Left cardiac atrium (tissue), 4 donors: Measurements from ENCODE around the gene RRP8. TPM values are rescaled to one million over a fixed set of nuclear protein-coding genes. Genes with fewer than 3 reads are reported as not detected.

Experiments
- ATAC-seq, 2 donors: fragments of 200-7000 bp; cut with Tn5 transposase; one replicate each; pipeline ENCODE4 v1.9.1; 2020; ENCODE audit warnings: mild to moderate bottlenecking in 2 of 2, moderate library complexity in 2 of 2
- DNase-seq: peaks from one replicate; pipeline ENCODE4 v3.0.0-alpha.2; 2020
- intact Hi-C, 2 donors: fragments of 100-400 bp; cut with DNase I; formaldehyde crosslinking; loops; one replicate each; pipeline versions ENCODE4 v1.14.1 to v1.15.1; 2022 to 2023
- total RNA-seq, 2 donors: library from RNA; stranded (reverse); fragmentation: NEBNext Ultra II Directional; extraction: Animal tissue kit (Norgen Biotek cat#: 25700); gene quantifications; one replicate each; pipeline ENCODE4 v1.2.1, GENCODE V29; 2021
- donor health status: DM: no; HTN: yes; CAD: no.
- donor health status: DM: no; HTN: yes; CAD: no; lungs with severe emphysema.
- donor health status: DM: yes; HTN: yes; CAD: no.
- donor health status: Dilated cardiomyopathy.

Gene RRP8
- total RNA-seq, 2 donors from 2014 or later = 14.2 to 18.0 TPM

- ATAC-seq (peak; percentile 63 to 95), DNase-seq (no peak)
- intact Hi-C loops = no loop called here
Measured at GRCh38 chr11:6557761-6558674, 45.4 kb downstream of the RRP8 start.

DNA sequence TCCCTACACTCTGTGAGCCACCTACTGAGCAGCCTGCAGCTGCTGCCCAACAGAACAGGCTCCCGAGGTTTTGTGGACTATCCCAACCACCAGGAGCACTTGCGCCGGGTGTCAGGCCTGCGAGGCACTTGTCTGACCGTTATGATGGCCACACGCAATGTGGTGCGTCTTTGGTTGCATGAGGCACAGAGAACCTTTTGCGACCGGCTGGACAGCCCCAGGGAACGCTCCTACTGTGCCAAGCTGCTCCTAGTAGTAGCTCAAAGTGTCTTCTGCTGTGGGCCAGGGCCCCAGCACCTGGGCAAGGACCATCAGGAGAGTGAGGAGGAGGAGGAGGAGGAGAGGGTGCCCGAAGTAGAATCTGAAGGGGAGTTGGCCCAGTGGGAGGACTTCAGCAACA, 46.4 kb downstream of the RRP8 start:
- intact Hi-C loops = no loop called here
- DNase-seq (no peak), ATAC-seq (no peak)

DNA sequence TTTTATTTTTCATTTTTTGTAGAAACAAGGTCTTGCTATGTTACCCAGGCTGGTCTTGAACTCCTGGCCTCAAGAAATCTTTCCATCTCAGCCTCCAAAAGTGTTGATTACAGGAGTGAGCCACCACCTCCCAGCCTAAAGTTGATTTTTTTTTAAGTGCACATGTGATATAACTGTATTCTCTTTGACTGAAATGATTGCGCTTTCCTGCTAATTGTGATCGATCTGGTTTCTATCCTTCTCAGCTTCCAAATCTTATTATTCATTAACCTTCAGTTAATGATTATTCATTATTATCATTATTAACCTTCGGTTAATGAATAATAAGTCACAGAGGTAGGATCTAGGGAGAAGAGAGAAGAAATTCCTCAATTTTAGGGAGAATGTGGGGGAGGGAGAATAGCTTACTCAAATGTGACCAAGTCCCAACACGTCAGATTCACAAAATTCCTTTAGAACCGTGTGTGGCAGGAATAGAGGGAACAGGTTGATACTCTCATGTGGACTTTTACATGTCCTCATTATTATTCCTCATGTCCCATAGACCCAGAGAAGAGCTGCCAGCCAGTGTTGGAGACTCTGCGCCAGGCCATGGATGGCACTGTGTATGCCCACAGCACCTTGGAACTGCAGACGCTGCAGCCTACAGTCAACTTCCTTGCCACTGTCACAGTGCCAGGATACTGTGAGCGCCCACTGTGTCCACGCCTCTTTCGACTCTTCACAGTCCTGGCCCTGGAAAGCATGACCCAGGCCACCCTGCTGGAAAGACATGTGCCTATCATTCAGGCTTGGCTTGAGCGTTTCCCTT, 47.1 kb downstream of the RRP8 start:
- intact Hi-C loops = no loop called here
- ATAC-seq (no peak), DNase-seq (no peak)

DNA sequence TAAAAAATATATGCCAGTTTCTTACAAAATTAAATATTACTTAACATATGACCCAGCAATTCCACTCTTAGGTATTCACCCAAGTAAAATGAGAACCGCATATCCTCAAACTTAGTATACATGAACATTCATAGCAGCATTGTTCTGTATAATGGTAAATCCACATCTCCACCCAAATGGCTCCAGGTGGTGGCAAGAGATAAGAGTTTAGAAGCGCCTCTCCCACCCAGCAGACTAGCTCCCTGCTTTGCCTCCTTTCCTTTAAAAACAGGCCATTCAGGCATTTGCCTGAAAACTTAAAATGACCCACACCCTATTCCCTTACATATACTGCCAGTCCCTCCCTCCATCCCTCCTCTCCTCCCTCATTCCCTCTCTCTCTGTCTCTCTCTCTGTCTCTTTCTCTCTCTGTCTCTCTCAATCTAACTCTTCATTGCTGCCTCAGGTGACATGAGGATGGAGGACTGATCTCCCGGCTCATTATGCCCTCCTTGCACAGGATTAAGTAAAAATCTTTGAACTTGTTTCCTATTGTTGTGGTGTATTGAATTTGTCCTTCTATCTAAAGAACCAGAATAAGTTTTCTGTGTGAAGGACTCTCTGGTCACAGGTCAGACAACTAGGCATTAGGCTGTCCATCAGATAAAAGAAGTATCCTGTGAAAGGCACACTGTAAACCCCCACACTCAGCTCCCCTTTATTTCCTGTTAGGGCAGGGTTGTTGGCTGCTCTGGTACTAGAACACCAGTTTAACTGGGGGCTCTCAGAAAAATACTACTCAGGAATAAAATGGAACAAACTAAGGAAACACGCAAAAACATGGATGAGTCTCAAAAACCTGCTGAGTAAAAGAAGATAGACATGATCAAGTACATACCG, 48.3 kb downstream of the RRP8 start:
- no peak for ATAC-seq
- DNase-seq = no peak
- intact Hi-C loops = no loop called here

- intact Hi-C loops = no loop called here
- ATAC-seq (no peak), DNase-seq (no peak)
Measured at GRCh38 chr11:6553634-6554033, 49.8 kb downstream of the RRP8 start.

DNA sequence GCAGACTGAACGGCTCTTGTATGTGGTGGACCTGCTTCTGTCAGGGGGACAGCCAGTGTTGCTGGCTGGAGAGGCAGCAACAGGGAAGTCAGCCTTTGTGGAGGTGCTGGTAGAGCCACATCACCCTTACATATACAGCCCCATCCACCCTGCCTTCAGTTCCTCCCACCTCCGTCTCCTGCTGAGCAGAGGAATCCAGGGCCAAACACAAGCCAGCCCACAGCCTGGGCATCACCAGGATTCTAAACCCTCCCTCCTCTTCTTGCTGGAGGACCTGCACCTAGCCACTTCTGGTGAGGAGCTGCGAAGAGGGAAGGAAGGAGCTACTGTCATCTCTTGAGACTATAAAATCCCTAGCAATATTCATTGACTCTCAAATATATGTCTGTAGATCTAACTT, 54.8 kb downstream of the RRP8 start:
- no peak for ATAC-seq
- intact Hi-C loops = no loop called here

DNA sequence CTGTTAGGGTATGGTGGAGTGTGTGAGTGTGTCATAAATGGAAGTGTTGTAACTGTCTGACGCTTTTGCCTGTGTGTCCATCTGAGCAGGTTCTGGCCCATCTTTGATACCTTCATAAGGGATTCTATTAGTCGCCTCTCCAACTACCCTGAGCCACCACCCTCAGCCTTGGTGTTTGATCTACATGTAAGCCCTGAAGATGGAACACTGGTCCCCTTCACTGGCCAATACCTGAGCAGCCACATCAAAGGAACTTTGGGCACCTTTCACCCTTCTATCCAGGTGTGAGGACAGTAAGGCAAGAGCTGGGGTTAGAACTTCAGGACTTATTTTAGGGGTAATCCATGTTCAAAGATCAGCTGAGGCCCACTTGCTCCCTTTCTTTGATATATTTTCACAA, 55.3 kb downstream of the RRP8 start:
- ATAC-seq (no peak), DNase-seq (no peak)
- intact Hi-C loops = no loop called here

More for the DNA sequence above, 54.8 kb downstream of the RRP8 start:
- DNase-seq = no peak

DNA sequence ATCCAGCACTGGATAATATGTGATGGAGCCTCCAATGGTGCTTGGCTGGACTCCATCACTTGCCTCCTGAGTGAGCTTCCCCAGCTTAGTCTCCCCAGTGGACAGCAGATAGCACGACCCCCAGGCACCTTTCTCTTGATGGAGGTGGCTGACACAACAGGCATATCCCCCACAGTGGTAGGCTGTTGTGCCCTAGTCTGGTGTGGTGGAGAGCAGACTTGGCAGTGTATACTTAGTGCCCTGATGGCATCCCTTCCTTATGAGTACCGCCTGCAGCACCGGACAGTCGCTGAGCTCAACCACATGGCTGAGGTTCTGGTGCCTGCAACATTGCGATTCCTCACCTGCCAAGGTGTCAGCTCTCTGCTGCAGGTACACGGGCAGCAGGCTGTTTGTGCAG, 56.2 kb downstream of the RRP8 start:
- ATAC-seq = no peak
- intact Hi-C loops = no loop called here
- no peak for DNase-seq

DNA sequence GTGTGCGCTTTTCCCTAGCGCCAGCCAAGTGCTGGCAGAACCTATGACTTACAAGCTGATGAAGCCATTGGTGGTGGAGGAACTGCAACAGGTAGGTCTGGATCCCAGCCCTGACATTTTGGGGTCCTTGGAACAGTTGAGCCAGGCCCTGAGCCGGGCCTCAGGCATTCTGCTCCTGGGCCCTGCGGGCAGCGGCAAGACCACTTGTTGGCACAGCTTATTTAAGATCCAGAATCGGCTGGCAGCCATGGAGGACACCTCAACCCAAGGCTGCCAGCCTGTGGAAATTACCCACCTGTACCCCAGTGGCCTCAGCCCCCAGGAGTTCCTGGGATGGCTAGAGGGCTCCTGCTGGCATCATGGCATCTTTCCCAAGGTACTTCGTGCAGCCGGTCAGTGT, 56.7 kb downstream of the RRP8 start:
- no peak for DNase-seq
- no peak for ATAC-seq
- intact Hi-C loops = no loop called here

GRCh38 chr11:6545917-6546605, 57.4 kb downstream of the RRP8 start:
- intact Hi-C loops = no loop called here
- ATAC-seq (peak; percentile 77 to 87), DNase-seq (no peak)

Other genes starting within 250 kb of the RRP8 start
- 10 to 100 TPM; 50.8 to 56.3 TPM for gene SMPD1, start 213.1 kb downstream of the RRP8 start, total RNA-seq
- 10 to 100 TPM; 65.5 to 75.9 TPM for gene APBB1, start 184.5 kb downstream of the RRP8 start, total RNA-seq
- gene HPX, start 162.6 kb downstream of the RRP8 start, total RNA-seq = 1 to 10 TPM in 1 of 2 donors, under 1 TPM in 1; 0.38 to 1.0 TPM
- gene TRIM3, start 129.7 kb downstream of the RRP8 start, total RNA-seq = 10 to 100 TPM; 10.6 to 14.5 TPM
- 10 to 100 TPM; 18.6 to 32.6 TPM for gene ARFIP2, start 122.3 kb downstream of the RRP8 start, total RNA-seq
- 10 to 100 TPM; 19.9 to 33.0 TPM for gene TIMM10B, start 122.1 kb downstream of the RRP8 start, total RNA-seq
- 1 to 10 TPM; 4.4 to 7.6 TPM for gene DNHD1, start 106.3 kb downstream of the RRP8 start, total RNA-seq
- gene ILK, start 158 bp upstream of the RRP8 start, total RNA-seq = 100 to 1,000 TPM; 166 to 183 TPM
- 100 to 1,000 TPM; 102 to 105 TPM for gene TAF10, start 8.6 kb upstream of the RRP8 start, total RNA-seq
- 10 to 100 TPM; 69.5 to 87.7 TPM for gene TPP1, start 15.8 kb upstream of the RRP8 start, total RNA-seq
- 10 to 100 TPM; 14.4 to 15.8 TPM for gene DCHS1, start 52.2 kb upstream of the RRP8 start, total RNA-seq
- gene MRPL17, start 79.7 kb upstream of the RRP8 start, total RNA-seq = 10 to 100 TPM; 40.0 to 48.6 TPM
- gene OR2AG2, start 168.4 kb upstream of the RRP8 start, total RNA-seq = under 1 TPM; 0.08 to 0.15 TPM
- gene OR2AG1, start 179.4 kb upstream of the RRP8 start, total RNA-seq = not detected
- gene OR6A2, start 196.1 kb upstream of the RRP8 start, total RNA-seq = under 1 TPM in 1 of 2 donors, not detected in 1; 0.08 TPM
- gene OR10A5, start 242.1 kb upstream of the RRP8 start, total RNA-seq = not detected